H1 (cell line): ENCODE results near the gene PHF8. TPM values are rescaled to one million over a fixed set of nuclear protein-coding genes. Genes with fewer than 3 reads are reported as not detected.

Experiments
- CTCF ChIA-PET: fragments of 300-600 bp; sonication (Branson Sonifier 250); formaldehyde crosslinking; loops from one replicate; lab custom pipeline; 2021; ENCODE audit not compliant: partially characterized antibody; lab: Charles Lee
- POLR2A ChIA-PET: fragments of 300-600 bp; sonication (Branson Sonifier 250); formaldehyde crosslinking; loops from one replicate; lab custom pipeline; 2021; ENCODE audit warnings: inconsistent platforms; ENCODE audit not compliant: partially characterized antibody; lab: Charles Lee
- DNase-seq, 2 experiments: peaks; one replicate each; pipeline versions ENCODE4 v3.0.0 to v3.0.0-alpha.2; 2010 to 2022; ENCODE audit warnings: low spot score in 2 of 2, low read depth in 1 of 2, mixed read lengths in 1 of 2
- FAIRE-seq: peaks from 2 replicates; lab custom pipeline; 2011; peaks lifted over from hg19 to GRCh38; lab: Jason Lieb, UNC
- H2AFZ ChIP-seq: 2 replicates; pipeline ENCODE4 v1.8.1; 2012; ENCODE audit warnings: low read length, inconsistent platforms
- H2AK5ac ChIP-seq: 2 replicates; pipeline ENCODE4 v1.6.1; 2013; ENCODE audit warnings: low read depth, low read length
- H2BK120ac ChIP-seq: replicated peaks from 2 replicates; pipeline ENCODE3; 2013; ENCODE audit warnings: low read depth, low read length, inconsistent platforms
- H2BK12ac ChIP-seq: 2 replicates; pipeline ENCODE4 v1.6.1; 2013; ENCODE audit warnings: low read depth, low read length
- H2BK15ac ChIP-seq: 2 replicates; pipeline ENCODE4 v1.6.1; 2013; ENCODE audit warnings: low read length
- H2BK20ac ChIP-seq: 2 replicates; pipeline ENCODE4 v1.6.1; 2013; ENCODE audit warnings: low read length
- H2BK5ac ChIP-seq: 2 replicates; pipeline ENCODE4 v1.6.1; 2013; ENCODE audit warnings: low read depth, low read length
- H3K14ac ChIP-seq: 2 replicates; pipeline ENCODE4 v1.6.1; 2013; ENCODE audit warnings: inconsistent platforms; ENCODE audit not compliant: insufficient read length
- H3K18ac ChIP-seq: 2 replicates; pipeline ENCODE4 v1.6.1; 2013; ENCODE audit warnings: low read length; ENCODE audit errors: extremely low read depth
- H3K23ac ChIP-seq: 2 replicates; pipeline ENCODE4 v1.6.1; 2013; ENCODE audit warnings: inconsistent platforms; ENCODE audit not compliant: insufficient read length
- H3K23me2 ChIP-seq: 2 replicates; pipeline ENCODE4 v1.6.1; 2013; ENCODE audit warnings: low read depth, low read length
- H3K27ac ChIP-seq: 2 replicates; pipeline ENCODE4 v1.6.1; 2011; ENCODE audit warnings: low read depth, low read length, inconsistent platforms
- H3K27me3 ChIP-seq, 4 experiments: replicated peaks in 1 of 4; 1 replicate in 1 of 4; 2 replicates in 3 of 4; pipeline versions ENCODE4 v1.6.1 to v1.8.1; 2011 to 2013; ENCODE audit warnings: low read length in 3 of 4, mild to moderate bottlenecking in 3 of 4, inconsistent platforms in 2 of 4, mixed read lengths in 2 of 4, moderate library complexity in 1 of 4; ENCODE audit not compliant: control insufficient read depth in 3 of 4, insufficient read depth in 3 of 4; ENCODE audit errors: extremely low read depth in 1 of 4
- H3K36me3 ChIP-seq, 4 experiments: 2 replicates each; pipeline versions ENCODE4 v1.6.1 to v1.8.1; 2011 to 2013; ENCODE audit warnings: mild to moderate bottlenecking in 4 of 4, low read length in 3 of 4, moderate library complexity in 2 of 4, control low read depth in 1 of 4, inconsistent platforms in 1 of 4; ENCODE audit not compliant: insufficient read depth in 4 of 4, control insufficient read depth in 2 of 4
- H3K4ac ChIP-seq: replicated peaks from 2 replicates; pipeline ENCODE3; 2013; ENCODE audit warnings: low read length, low read depth, mixed read lengths, inconsistent platforms; ENCODE audit not compliant: insufficient read length
- H3K4me1 ChIP-seq, 4 experiments: replicated peaks in 1 of 4; 1 replicate in 1 of 4; 2 replicates in 3 of 4; pipeline versions ENCODE4 v1.6.1 to v1.8.1; 2011 to 2013; ENCODE audit warnings: low read length in 3 of 4, inconsistent platforms in 2 of 4, mixed read lengths in 1 of 4; ENCODE audit not compliant: insufficient read depth in 4 of 4, control insufficient read depth in 3 of 4
- H3K4me2 ChIP-seq, 2 experiments: 2 replicates each; pipeline versions ENCODE4 v1.6.1 to v1.8.1; 2011 to 2013; ENCODE audit warnings: low read depth in 2 of 2, low read length in 2 of 2, control low read depth in 1 of 2, inconsistent platforms in 1 of 2, mild to moderate bottlenecking in 1 of 2; ENCODE audit not compliant: insufficient read depth in 1 of 2
- H3K4me3 ChIP-seq, 4 experiments: fragments of 200-600, 300-600 bp in 1 of 4; sonication (generic), shearing (Covaris generic), sonication (Bioruptor Twin) in 1 of 4; 2 replicates each; pipeline versions ENCODE4 v1.5.1 to v1.8.1; 2011 to 2016; ENCODE audit warnings: low read length in 4 of 4, low read depth in 3 of 4, control low read depth in 2 of 4, inconsistent platforms in 2 of 4, mild to moderate bottlenecking in 2 of 4, mixed read lengths in 1 of 4, moderate library complexity in 1 of 4; ENCODE audit not compliant: insufficient read depth in 2 of 4; ENCODE audit errors: extremely low read depth in 1 of 4
- H3K56ac ChIP-seq: replicated peaks from 2 replicates; pipeline ENCODE3; 2013; ENCODE audit warnings: low read depth, mild to moderate bottlenecking, mixed read lengths, low read length, inconsistent platforms; ENCODE audit not compliant: insufficient read length
- H3K79me1 ChIP-seq: 2 replicates; pipeline ENCODE4 v1.6.1; 2013; ENCODE audit warnings: low read depth, low read length, control low read depth
- H3K79me2 ChIP-seq, 2 experiments: 2 replicates each; pipeline versions ENCODE4 v1.6.1 to v1.8.1; 2012 to 2013; ENCODE audit warnings: low read length in 2 of 2, mild to moderate bottlenecking in 2 of 2, inconsistent platforms in 1 of 2; ENCODE audit not compliant: insufficient read depth in 2 of 2, control insufficient read depth in 1 of 2
- H3K9ac ChIP-seq, 4 experiments: replicated peaks in 1 of 4; 1 replicate in 1 of 4; 2 replicates in 3 of 4; pipeline versions ENCODE4 v1.6.1 to v1.8.1; 2011 to 2013; ENCODE audit warnings: low read depth in 3 of 4, low read length in 3 of 4, control low read depth in 2 of 4, mild to moderate bottlenecking in 2 of 4, moderate library complexity in 2 of 4, inconsistent platforms in 1 of 4; ENCODE audit errors: extremely low read depth in 1 of 4
- H3K9me3 ChIP-seq, 2 experiments: 2 replicates each; pipeline versions ENCODE4 v1.6.1 to v1.8.1; 2012 to 2013; ENCODE audit warnings: mild to moderate bottlenecking in 2 of 2, moderate library complexity in 2 of 2, control low read depth in 1 of 2, inconsistent platforms in 1 of 2, low read depth in 1 of 2, low read length in 1 of 2, mixed read lengths in 1 of 2; ENCODE audit not compliant: insufficient read depth in 2 of 2
- H4K20me1 ChIP-seq, 2 experiments: replicated peaks in 1 of 2; 2 replicates each; pipeline versions ENCODE3 to v1.8.1; 2011 to 2013; ENCODE audit warnings: inconsistent platforms in 2 of 2, low read length in 2 of 2, mild to moderate bottlenecking in 1 of 2; ENCODE audit not compliant: insufficient read depth in 2 of 2, control insufficient read depth in 1 of 2
- H4K5ac ChIP-seq: 2 replicates; pipeline ENCODE4 v1.6.1; 2013; ENCODE audit warnings: low read length, low read depth, mixed read lengths, inconsistent platforms; ENCODE audit not compliant: insufficient read length
- H4K8ac ChIP-seq: 2 replicates; pipeline ENCODE4 v1.8.0; 2013; ENCODE audit warnings: mild to moderate bottlenecking, moderate library complexity, low read length, inconsistent platforms; ENCODE audit not compliant: insufficient read depth; ENCODE audit errors: extremely low read depth
- H4K91ac ChIP-seq: replicated peaks from 2 replicates; pipeline ENCODE3; 2013; ENCODE audit warnings: low read length, mixed read lengths, inconsistent platforms; ENCODE audit not compliant: insufficient read length
- ATF3 ChIP-seq: IDR thresholded peaks from 2 replicates; pipeline ENCODE4 v1.6.1; 2011; ENCODE audit warnings: low read depth, mild to moderate bottlenecking, low read length; ENCODE audit not compliant: insufficient read depth
- NRF1 ChIP-seq: IDR thresholded peaks from 2 replicates; pipeline ENCODE4 v1.6.1; 2011; ENCODE audit warnings: mild to moderate bottlenecking, low read depth, low read length, improper control_type of control experiment
- POLR2AphosphoS5 ChIP-seq: IDR thresholded peaks from 2 replicates; pipeline ENCODE4 v1.6.1; 2011; ENCODE audit warnings: low read depth, low read length
- WGBS, 2 experiments: shearing (Covaris generic) in 1 of 2; methylation state at CpG; one replicate each; pipeline versions ENCODE4 v1.1.6 to v1.1.7; 2013 to 2015; ENCODE audit warnings: low lambda C conversion rate in 2 of 2, mixed read lengths in 2 of 2, inconsistent platforms in 1 of 2, low coverage in 1 of 2, missing lambda C conversion rate in 1 of 2; ENCODE audit not compliant: insufficient replicate concordance in 2 of 2, insufficient coverage in 1 of 2, insufficient read length in 1 of 2; ENCODE audit errors: extremely low coverage in 1 of 2, missing lambda C conversion rate in 1 of 2; 5-methylcytosine and 5-hydroxymethylcytosine counted together
- polyA plus RNA-seq, 7 experiments: library from polyadenylated mRNA; depleted of rRNA in 3 of 7; stranded (reverse) in 5 of 7; unstranded in 2 of 7; fragments of >200 nt in 5 of 7; fragments of 200-250 nt in 2 of 7; gene quantifications; 1 replicate in 5 of 7; 2 replicates in 1 of 7; 4 replicates in 1 of 7; pipeline versions ENCODE4 v1.2.1 to v1.2.3, GENCODE V29; 2011 to 2013; ENCODE audit warnings: missing spikeins in 2 of 7, mixed read lengths in 2 of 7
- total RNA-seq: library from RNA; stranded (reverse); fragmentation: NEBNext Ultra II Directional; extraction: Animal tissue kit (Norgen Biotek cat#: 25700); gene quantifications from 2 replicates; pipeline ENCODE4 v1.2.1, GENCODE V29; 2021

PHF8 gene
- total and polyA plus RNA-seq, 2 of the 8 experiments (the other 6 are each of a cell fraction or from before 2014, with no cell fraction given): 14.6 to 27.6 TPM

- no peak overlapping the region for H2AFZ ChIP-seq
- no peak overlapping the region for H4K91ac ChIP-seq
- no peaks in the 10 kb centered on the region for H3K79me1 ChIP-seq
- no peaks in the 10 kb centered on the region for H3K27me3 ChIP-seq
- no peak overlapping the region for H2BK120ac ChIP-seq
- no peak for DNase-seq
- no peak overlapping the region for H2BK12ac ChIP-seq
- ChIA-PET POLR2A (no interaction called here), CTCF (interaction anchor here (0.9 kb wide), 1 partner anchor 19 kb away, joined by 3 read pairs; no protein-coding TSS in a partner anchor)
- no peak overlapping the region for H4K8ac ChIP-seq
- H3K79me2 ChIP-seq: no peaks in the 10 kb centered on the region
- H3K4me3 ChIP-seq: no peak overlapping the region
- no peak overlapping the region for H3K23ac ChIP-seq
- no peak overlapping the region for H4K5ac ChIP-seq
- no peaks in the 10 kb centered on the region for H3K4me1 ChIP-seq
- H2BK5ac ChIP-seq: no peak overlapping the region
- no peak overlapping the region for H2AK5ac ChIP-seq
- TF ChIP-seq ATF3: no peak
- no peak for TF ChIP-seq NRF1
- TF ChIP-seq POLR2AphosphoS5: no peak
- no peaks in the 10 kb centered on the region for H3K36me3 ChIP-seq
- H4K20me1 ChIP-seq: no peaks in the 10 kb centered on the region
- H3K18ac ChIP-seq: no peak overlapping the region
- no peak overlapping the region for H3K9ac ChIP-seq
- no peak overlapping the region for H2BK15ac ChIP-seq
- peak; percentile 68 for FAIRE-seq
- no peak overlapping the region for H3K56ac ChIP-seq
- no peaks in the 10 kb centered on the region for H3K9me3 ChIP-seq
- H3K14ac ChIP-seq: no peak overlapping the region
- H3K4ac ChIP-seq: no peak overlapping the region
- H3K27ac ChIP-seq: no peak overlapping the region
- H2BK20ac ChIP-seq: no peak overlapping the region
- H3K23me2 ChIP-seq: no peaks in the 10 kb centered on the region
- H3K4me2 ChIP-seq: no peak overlapping the region
- WGBS, 2 experiments: 86% methylated on average over 3 of the region's 5 CpGs; no CpG with 5 or more reads in 1 of the 2 experiments
Measured at GRCh38 chrX:53930515-53931380, 113.5 kb downstream of the PHF8 start.
